Measurements from ENCODE around the gene BRD7.

The BRD7 gene

DNA sequence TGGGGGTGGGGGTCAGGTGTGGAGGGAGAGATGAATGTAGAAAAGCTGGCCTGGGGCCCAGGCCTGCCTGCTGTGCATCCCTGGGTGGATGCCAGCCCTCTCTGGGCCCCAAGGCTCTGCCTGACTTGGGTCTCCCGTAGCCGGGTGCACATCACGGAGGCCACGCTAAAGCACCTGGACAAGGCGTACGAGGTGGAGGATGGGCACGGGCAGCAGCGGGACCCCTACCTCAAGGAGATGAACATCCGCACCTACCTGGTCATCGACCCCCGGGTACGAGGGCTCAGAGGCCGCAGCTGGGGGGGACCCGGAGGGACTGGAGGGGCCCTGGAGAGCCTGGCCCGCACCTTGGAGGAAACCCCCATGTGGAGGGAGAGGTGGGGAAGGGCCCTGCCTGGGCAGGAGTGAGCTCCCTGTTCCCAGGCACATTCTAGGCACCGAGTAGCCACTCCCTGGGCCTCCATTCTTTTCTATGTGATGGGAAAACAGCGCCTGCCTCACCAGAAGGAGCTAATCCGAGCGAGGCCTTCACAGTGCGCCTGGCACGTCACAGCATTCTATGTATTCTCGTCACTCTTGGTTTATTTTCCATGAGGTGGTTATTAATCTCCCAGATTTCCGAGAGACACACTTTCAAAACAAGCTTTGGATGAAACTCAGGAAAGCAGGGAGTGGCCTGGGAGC is 67.7 kb downstream of the BRD7 start:
- Histone ChIP-seq H3K27ac (ENCODE audit: low read depth, low read length) (no peak overlapping the region), H3K9me2 (replicated peaks; ENCODE audit: insufficient read depth, low read length) (no peaks in the 10 kb centered on the region), H4K20me1 (ENCODE audit: low read depth, low read length) (no peaks in the 10 kb centered on the region), H3K4me2 (ENCODE audit: low read depth, low read length, poor library complexity, severe bottlenecking) (no peak overlapping the region), H3K79me2 (ENCODE audit: insufficient read depth, low read length) (no peaks in the 10 kb centered on the region), H3K36me3 (ENCODE audit: low read length) (no peaks in the 10 kb centered on the region), H3F3A (ENCODE audit: insufficient read depth) (no peaks in the 10 kb centered on the region), H3K27me3 (ENCODE audit: low read length) (no peaks in the 10 kb centered on the region), H3K9me3 (ENCODE audit: insufficient read depth, low read length) (no peaks in the 10 kb centered on the region), H3K9ac (ENCODE audit: low read length) (no peak overlapping the region), H2AFZ (ENCODE audit: low read depth, low read length, severe bottlenecking) (no peak overlapping the region), H3K4me3 (ENCODE audit: insufficient read depth, low read length, poor library complexity, severe bottlenecking) (no peak overlapping the region)
- TF ChIP-seq EZH2phosphoT487 (conservative IDR thresholded peaks at IDR 0.05; ENCODE audit: low read length), result no peak
- TF ChIP-seq, protein P1, sequence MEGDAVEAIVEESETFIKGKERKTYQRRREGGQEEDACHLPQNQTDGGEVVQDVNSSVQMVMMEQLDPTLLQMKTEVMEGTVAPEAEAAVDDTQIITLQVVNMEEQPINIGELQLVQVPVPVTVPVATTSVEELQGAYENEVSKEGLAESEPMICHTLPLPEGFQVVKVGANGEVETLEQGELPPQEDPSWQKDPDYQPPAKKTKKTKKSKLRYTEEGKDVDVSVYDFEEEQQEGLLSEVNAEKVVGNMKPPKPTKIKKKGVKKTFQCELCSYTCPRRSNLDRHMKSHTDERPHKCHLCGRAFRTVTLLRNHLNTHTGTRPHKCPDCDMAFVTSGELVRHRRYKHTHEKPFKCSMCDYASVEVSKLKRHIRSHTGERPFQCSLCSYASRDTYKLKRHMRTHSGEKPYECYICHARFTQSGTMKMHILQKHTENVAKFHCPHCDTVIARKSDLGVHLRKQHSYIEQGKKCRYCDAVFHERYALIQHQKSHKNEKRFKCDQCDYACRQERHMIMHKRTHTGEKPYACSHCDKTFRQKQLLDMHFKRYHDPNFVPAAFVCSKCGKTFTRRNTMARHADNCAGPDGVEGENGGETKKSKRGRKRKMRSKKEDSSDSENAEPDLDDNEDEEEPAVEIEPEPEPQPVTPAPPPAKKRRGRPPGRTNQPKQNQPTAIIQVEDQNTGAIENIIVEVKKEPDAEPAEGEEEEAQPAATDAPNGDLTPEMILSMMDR (IDR thresholded peaks at IDR 0.05; ENCODE audit: insufficient read depth, low read length, poor library complexity, severe bottlenecking), result no peak

DNA sequence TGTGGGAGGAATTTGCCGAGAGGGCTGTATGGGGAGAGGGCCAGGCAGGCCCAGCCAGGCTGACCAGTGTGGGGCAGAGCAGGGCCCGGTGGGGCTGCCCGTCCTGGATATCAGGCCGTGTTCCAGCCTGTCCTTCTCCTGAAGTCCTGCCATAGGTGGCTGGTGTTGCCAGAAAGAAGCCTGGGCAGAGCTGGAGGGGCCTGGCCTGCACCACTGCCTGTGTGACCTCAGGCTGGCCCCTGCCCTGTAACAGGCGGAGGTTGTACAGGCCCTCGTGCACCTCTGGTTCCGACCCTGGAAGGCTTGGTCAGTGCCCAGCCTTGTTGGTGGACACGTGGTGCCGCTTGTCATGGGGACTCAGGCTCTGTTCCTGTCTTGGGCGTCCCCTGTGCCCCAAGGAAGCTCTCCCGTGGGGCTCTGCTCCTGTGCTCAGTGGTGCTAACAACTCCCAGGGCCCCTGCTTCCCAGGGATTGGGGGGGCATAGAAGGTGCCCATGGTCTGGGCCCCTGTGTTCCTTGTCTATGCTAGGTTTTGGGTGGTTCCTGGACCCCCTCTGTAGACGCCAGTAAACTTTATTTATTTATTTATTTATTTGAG is 69.2 kb downstream of the BRD7 start:
- Histone ChIP-seq H3K4me2 (ENCODE audit: low read depth, low read length, poor library complexity, severe bottlenecking) (no peak overlapping the region), H3K36me3 (ENCODE audit: low read length) (no peaks in the 10 kb centered on the region), H2AFZ (ENCODE audit: low read depth, low read length, severe bottlenecking) (no peak overlapping the region), H3K27ac (ENCODE audit: low read depth, low read length) (no peak overlapping the region), H3K4me3 (ENCODE audit: insufficient read depth, low read length, poor library complexity, severe bottlenecking) (no peak overlapping the region), H4K20me1 (ENCODE audit: low read depth, low read length) (no peaks in the 10 kb centered on the region), H3K9me3 (ENCODE audit: insufficient read depth, low read length) (no peaks in the 10 kb centered on the region), H3K9me2 (replicated peaks; ENCODE audit: insufficient read depth, low read length) (no peaks in the 10 kb centered on the region), H3K27me3 (ENCODE audit: low read length) (no peaks in the 10 kb centered on the region), H3F3A (ENCODE audit: insufficient read depth) (no peaks in the 10 kb centered on the region), H3K79me2 (ENCODE audit: insufficient read depth, low read length) (no peaks in the 10 kb centered on the region), H3K9ac (ENCODE audit: low read length) (no peak overlapping the region)
- TF ChIP-seq, protein P1 (IDR thresholded peaks at IDR 0.05; ENCODE audit: insufficient read depth, low read length, poor library complexity, severe bottlenecking), result no peak
- no peak for TF ChIP-seq EZH2phosphoT487 (conservative IDR thresholded peaks at IDR 0.05; ENCODE audit: low read length)

DNA sequence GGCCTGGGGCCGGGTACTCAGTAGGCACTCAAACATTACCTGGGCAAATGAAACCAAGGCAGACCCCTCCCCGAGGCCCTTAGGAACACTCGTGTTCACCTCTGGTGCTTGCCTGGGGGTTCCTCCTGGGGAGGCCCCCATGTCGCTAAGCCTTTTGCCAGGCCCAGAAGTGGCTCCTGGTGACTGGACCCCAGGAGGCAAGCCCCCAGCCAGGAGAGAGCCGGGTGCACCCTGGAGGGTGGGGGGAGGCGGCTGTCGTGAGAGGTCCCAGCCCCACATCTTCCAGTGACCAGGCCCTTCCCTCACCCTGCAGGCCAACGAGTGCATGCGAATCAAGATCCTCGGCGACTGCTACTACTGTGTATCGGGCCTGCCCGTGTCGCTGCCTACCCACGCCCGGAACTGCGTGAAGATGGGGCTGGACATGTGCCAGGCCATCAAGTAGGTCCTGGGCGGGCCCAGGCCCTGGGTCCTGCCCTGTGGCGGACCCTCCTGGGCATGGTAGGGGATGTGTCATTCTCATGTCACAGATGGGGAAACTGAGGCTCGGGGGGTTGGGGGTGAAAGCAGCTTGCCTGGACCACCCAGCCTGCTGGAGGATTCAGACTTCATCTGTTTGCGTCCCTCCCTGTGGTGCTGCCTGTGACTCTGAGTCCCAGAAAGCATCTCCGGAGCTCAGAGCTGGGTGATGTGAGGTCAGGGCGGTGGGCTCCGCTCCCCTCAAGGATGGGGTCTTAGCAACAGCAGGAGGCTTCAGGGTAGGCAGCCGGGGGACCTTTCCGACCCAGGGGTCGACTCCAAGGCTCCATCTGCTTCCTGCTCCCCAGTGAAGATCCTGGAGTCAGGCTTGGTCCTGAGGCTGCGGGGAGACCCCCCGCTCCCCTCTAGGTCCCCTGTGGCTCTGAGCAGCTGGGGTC is 69.9 kb downstream of the BRD7 start:
- Histone ChIP-seq H2AFZ (ENCODE audit: low read depth, low read length, severe bottlenecking) (no peak overlapping the region), H3K27ac (ENCODE audit: low read depth, low read length) (no peak overlapping the region), H3K27me3 (ENCODE audit: low read length) (no peaks in the 10 kb centered on the region), H3K4me2 (ENCODE audit: low read depth, low read length, poor library complexity, severe bottlenecking) (no peak overlapping the region), H3F3A (ENCODE audit: insufficient read depth) (no peaks in the 10 kb centered on the region), H3K9ac (ENCODE audit: low read length) (no peak overlapping the region), H3K36me3 (ENCODE audit: low read length) (no peaks in the 10 kb centered on the region), H3K79me2 (ENCODE audit: insufficient read depth, low read length) (no peaks in the 10 kb centered on the region), H3K9me3 (ENCODE audit: insufficient read depth, low read length) (no peaks in the 10 kb centered on the region), H3K9me2 (replicated peaks; ENCODE audit: insufficient read depth, low read length) (no peaks in the 10 kb centered on the region), H4K20me1 (ENCODE audit: low read depth, low read length) (no peaks in the 10 kb centered on the region), H3K4me3 (ENCODE audit: insufficient read depth, low read length, poor library complexity, severe bottlenecking) (no peak overlapping the region)
- no peak for TF ChIP-seq EZH2phosphoT487 (conservative IDR thresholded peaks at IDR 0.05; ENCODE audit: low read length)
- TF ChIP-seq, protein P1 (IDR thresholded peaks at IDR 0.05; ENCODE audit: insufficient read depth, low read length, poor library complexity, severe bottlenecking), result no peak
